ENCODE measurements around the gene TUBB2B.
A peak's percentile ranks its signal among the peaks of the same experiment; 100 is the strongest.
"Not testable (repeated sequence)": the region's sequence is repeated elsewhere in the genome, so short reads cannot be mapped to it uniquely, and the experiment has no call there.

TUBB2B gene

GRCh38 chr6:3188262-3188661, 39.2 kb downstream of the TUBB2B start:
- no peak for TF ChIP-seq CTCF (IDR thresholded peaks at IDR 0.05; ENCODE audit: low read length, missing control alignments)
- no peak overlapping the region for H3K4me3 ChIP-seq (replicated peaks; ENCODE audit: low read depth, low read length)
- DNase-seq (ENCODE audit: low read depth), result no peak

GRCh38 chr6:3186974-3187382, 40.5 kb downstream of the TUBB2B start:
- H3K4me3 ChIP-seq (replicated peaks; ENCODE audit: low read depth, low read length), result no peak overlapping the region
- DNase-seq (ENCODE audit: low read depth), result no peak
- no peak for TF ChIP-seq CTCF (IDR thresholded peaks at IDR 0.05; ENCODE audit: low read length, missing control alignments)

GRCh38 chr6:3183066-3183465, 44.4 kb downstream of the TUBB2B start:
- H3K4me3 ChIP-seq (replicated peaks; ENCODE audit: low read depth, low read length), result no peak overlapping the region
- no peak for DNase-seq (ENCODE audit: low read depth)
- no peak for TF ChIP-seq CTCF (IDR thresholded peaks at IDR 0.05; ENCODE audit: low read length, missing control alignments)

GRCh38 chr6:3181105-3181504, 46.3 kb downstream of the TUBB2B start:
- TF ChIP-seq CTCF (IDR thresholded peaks at IDR 0.05; ENCODE audit: low read length, missing control alignments), result no peak
- no peak for DNase-seq (ENCODE audit: low read depth)
- H3K4me3 ChIP-seq (replicated peaks; ENCODE audit: low read depth, low read length), result no peak overlapping the region

- peak overlapping the region; percentile 41 for H3K4me3 ChIP-seq (replicated peaks; ENCODE audit: low read depth, low read length)
- not testable (repeated sequence) for DNase-seq (ENCODE audit: low read depth)
These were observed 47.5 kb downstream of the TUBB2B start for GRCh38 chr6:3179945-3180344.

GRCh38 chr6:3178666-3179065, 48.8 kb downstream of the TUBB2B start:
- H3K4me3 ChIP-seq (replicated peaks; ENCODE audit: low read depth, low read length); DNase-seq (ENCODE audit: low read depth): not testable (repeated sequence)

GRCh38 chr6:3176562-3177355, 50.7 kb downstream of the TUBB2B start:
- H3K4me3 ChIP-seq (replicated peaks; ENCODE audit: low read depth, low read length), result no peak overlapping the region
- peak; percentile 96 for DNase-seq (ENCODE audit: low read depth)
- TF ChIP-seq CTCF (IDR thresholded peaks at IDR 0.05; ENCODE audit: low read length, missing control alignments), result no peak

GRCh38 chr6:3175715-3176402, 51.6 kb downstream of the TUBB2B start:
- no peak for TF ChIP-seq CTCF (IDR thresholded peaks at IDR 0.05; ENCODE audit: low read length, missing control alignments)
- no peak for DNase-seq (ENCODE audit: low read depth)
- no peak overlapping the region for H3K4me3 ChIP-seq (replicated peaks; ENCODE audit: low read depth, low read length)
